ENCODE data around the gene IRF2BPL.

GRCh38 chr14:77064521-77065178, 36.1 kb upstream of the IRF2BPL start:
- TF ChIP-seq, protein P1, sequence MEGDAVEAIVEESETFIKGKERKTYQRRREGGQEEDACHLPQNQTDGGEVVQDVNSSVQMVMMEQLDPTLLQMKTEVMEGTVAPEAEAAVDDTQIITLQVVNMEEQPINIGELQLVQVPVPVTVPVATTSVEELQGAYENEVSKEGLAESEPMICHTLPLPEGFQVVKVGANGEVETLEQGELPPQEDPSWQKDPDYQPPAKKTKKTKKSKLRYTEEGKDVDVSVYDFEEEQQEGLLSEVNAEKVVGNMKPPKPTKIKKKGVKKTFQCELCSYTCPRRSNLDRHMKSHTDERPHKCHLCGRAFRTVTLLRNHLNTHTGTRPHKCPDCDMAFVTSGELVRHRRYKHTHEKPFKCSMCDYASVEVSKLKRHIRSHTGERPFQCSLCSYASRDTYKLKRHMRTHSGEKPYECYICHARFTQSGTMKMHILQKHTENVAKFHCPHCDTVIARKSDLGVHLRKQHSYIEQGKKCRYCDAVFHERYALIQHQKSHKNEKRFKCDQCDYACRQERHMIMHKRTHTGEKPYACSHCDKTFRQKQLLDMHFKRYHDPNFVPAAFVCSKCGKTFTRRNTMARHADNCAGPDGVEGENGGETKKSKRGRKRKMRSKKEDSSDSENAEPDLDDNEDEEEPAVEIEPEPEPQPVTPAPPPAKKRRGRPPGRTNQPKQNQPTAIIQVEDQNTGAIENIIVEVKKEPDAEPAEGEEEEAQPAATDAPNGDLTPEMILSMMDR (IDR thresholded peaks at IDR 0.05), result no peak
- TF ChIP-seq POLR2A (IDR thresholded peaks at IDR 0.05) (no peak), EP300 (IDR thresholded peaks at IDR 0.05) (no peak), POLR2AphosphoS5 (IDR thresholded peaks at IDR 0.05) (no peak)
